ENCODE data around the gene CCL24.

GRCh38 chr7:75813781-75814236 lies at the start of gene CCL24:
- TF ChIP-seq TAF1 (IDR thresholded peaks at IDR 0.05; ENCODE audit: low read depth, low read length) (no peak), POLR2A (IDR thresholded peaks at IDR 0.05; ENCODE audit: low read depth, low read length) (no peak), POLR2AphosphoS5 (IDR thresholded peaks at IDR 0.05; ENCODE audit: low read depth, low read length) (no peak), SPI1 (IDR thresholded peaks at IDR 0.05; ENCODE audit: low read depth, low read length) (no peak), POU2F2 (IDR thresholded peaks at IDR 0.05; ENCODE audit: low read depth, low read length) (no peak)
